Uterus (tissue), 2 donors: ENCODE measurements around the gene SCTR.

Experiments
- CTCF ChIP-seq, 4 experiments: fragments of 200-600 bp in 2 of 4; fragments of 450-650 bp in 2 of 4; sonication (generic) in 2 of 4; IDR thresholded peaks; one replicate each; pipeline ENCODE4 v1.5.1; 2016 to 2019; ENCODE audit warnings: antibody characterized with exemption in 4 of 4, mild to moderate bottlenecking in 2 of 4, moderate library complexity in 1 of 4
- POLR2A ChIP-seq, 2 donors: fragments of 450-650 bp; IDR thresholded peaks; one replicate each; pipeline ENCODE4 v1.6.1; 2016; ENCODE audit warnings: antibody characterized with exemption in 2 of 2, mild to moderate bottlenecking in 1 of 2, moderate library complexity in 1 of 2

GRCh38 chr2:119478978-119479295 is 45.3 kb downstream of the SCTR start:
- TF ChIP-seq CTCF (IDR thresholded peaks at IDR 0.05) (no peak), POLR2A (IDR thresholded peaks at IDR 0.05) (no peak)
